ENCODE results near the gene RICTOR. TPM values are rescaled to one million over a fixed set of nuclear protein-coding genes. Genes with fewer than 3 reads are reported as not detected.

Gene RICTOR
- total and polyA plus RNA-seq, 2 of the 4 experiments (the other 2 are of a cell fraction) = 4.1 to 35.7 TPM

- Histone ChIP-seq H2BK120ac (ENCODE audit: low read depth, low read length) (no peak overlapping the region), H3K4ac (ENCODE audit: low read depth, low read length) (no peak overlapping the region), H3K4me3 (ENCODE audit: insufficient read depth, low read depth, low read length) (no peak overlapping the region), H3K23ac (ENCODE audit: low read depth, low read length) (no peak overlapping the region), H4K5ac (ENCODE audit: low read depth, low read length) (no peak overlapping the region), H3K14ac (replicated peaks; ENCODE audit: low read depth, low read length) (no peak overlapping the region), H3K27ac (ENCODE audit: insufficient read depth, low read length) (no peak overlapping the region), H3K36me3 (ENCODE audit: control insufficient read depth, insufficient read depth, low read length) (peaks cover 24% of the 10 kb centered on the region), H2BK20ac (ENCODE audit: low read depth, low read length) (no peak overlapping the region), H2AK5ac (ENCODE audit: low read depth, low read length) (no peak overlapping the region), H3K4me2 (ENCODE audit: low read depth, low read length) (no peak overlapping the region), H4K8ac (ENCODE audit: low read depth in 2 of 2, low read length in 2 of 2) (no peak overlapping the region), H2AK9ac (replicated peaks; ENCODE audit: low read depth, low read length, poor library complexity) (no peak overlapping the region), H3K9me3 (ENCODE audit: control insufficient read depth, insufficient read depth, low read length) (no peaks in the 10 kb centered on the region), H4K20me1 (ENCODE audit: insufficient read depth, low read length) (no peaks in the 10 kb centered on the region), H3K79me1 (ENCODE audit: low read depth in 1 of 2, low read length in 2 of 2) (peaks cover 0 to 13% of the 10 kb centered on the region in 2 experiments; a peak in 2 of 4 replicates), H2BK15ac (ENCODE audit: low read depth, low read length) (no peak overlapping the region), H3K56ac (ENCODE audit: extremely low read depth, insufficient read depth, low read length) (no peak overlapping the region), H3K9me1 (ENCODE audit: insufficient read depth, low read length) (no peaks in the 10 kb centered on the region), H2AFZ (replicated peaks; ENCODE audit: low read length, poor library complexity) (no peak overlapping the region), H3K4me1 (ENCODE audit: control insufficient read depth, insufficient read depth, low read length) (0 out of 2 replicates have a peak, but pooled peaks cover 2% of the 10 kb centered on the region), H3K18ac (ENCODE audit: low read depth, low read length) (no peak overlapping the region), H3K9ac (ENCODE audit: low read depth, low read length) (no peak overlapping the region), H3K27me3 (ENCODE audit: control insufficient read depth, insufficient read depth, low read length) (no peaks in the 10 kb centered on the region), H4K91ac (ENCODE audit: insufficient read depth, low read depth, low read length) (no peak overlapping the region), H2BK5ac (ENCODE audit: low read depth, low read length, poor library complexity, severe bottlenecking) (no peak overlapping the region)
- DNase-seq (peak; percentile 65), ATAC-seq (ENCODE audit: low read depth) (peak; percentile 76)
- ChIA-PET POLR2A (ENCODE audit: unreplicated experiment) (interaction anchor here (0.6 kb wide), 1 partner anchor 11 kb away, joined by 3 read pairs; no protein-coding TSS in a partner anchor), CTCF (no interaction called here)
- TF ChIP-seq RAD21 (IDR thresholded peaks at IDR 0.05; ENCODE audit: low read length) (no peak), CEBPB (IDR thresholded peaks at IDR 0.05; ENCODE audit: low read depth, low read length) (no peak), MAFK (IDR thresholded peaks at IDR 0.05; ENCODE audit: low read depth, low read length) (no peak), USF2 (IDR thresholded peaks at IDR 0.05; ENCODE audit: low read depth, low read length) (no peak), NFE2L2 (IDR thresholded peaks at IDR 0.05; ENCODE audit: low read depth, low read length) (no peak), MAZ (IDR thresholded peaks at IDR 0.05; ENCODE audit: borderline replicate concordance, low read depth, low read length) (no peak), RCOR1 (IDR thresholded peaks at IDR 0.05; ENCODE audit: insufficient replicate concordance, low read length) (no peak), FOS (IDR thresholded peaks at IDR 0.05; ENCODE audit: low read depth, low read length) (no peak), ELK1 (IDR thresholded peaks at IDR 0.05; ENCODE audit: borderline replicate concordance, low read depth, low read length) (no peak), CHD1 (IDR thresholded peaks at IDR 0.05; ENCODE audit: low read depth, low read length) (no peak), RFX5 (IDR thresholded peaks at IDR 0.05; ENCODE audit: low read depth, low read length) (no peak), MXI1 (IDR thresholded peaks at IDR 0.05; ENCODE audit: borderline replicate concordance, low read depth, low read length) (no peak), POLR2A (IDR thresholded peaks at IDR 0.05; ENCODE audit: low read depth, low read length) (no peak)
- intact Hi-C loops (cut with micrococcal nuclease) (no loop called here), dilution Hi-C loops (cut with HindIII; ENCODE audit: low sequenced_read_pairs, unreplicated experiment) (no loop called here), in situ Hi-C loops (cut with MboI; ENCODE audit: low sequenced_read_pairs) (no loop called here)
- BruUV-seq (replicated peaks) = no TSS peak
These were observed 125.7 kb downstream of the RICTOR start for GRCh38 chr5:38948501-38948900.
